Mesothelial cell of epicardium (in vitro differentiated cells): Measurements from ENCODE around the gene CD14. TPM values are rescaled to one million over a fixed set of nuclear protein-coding genes. Genes with fewer than 3 reads are reported as not detected.
"Not testable (repeated sequence)": the region's sequence is repeated elsewhere in the genome, so short reads cannot be mapped to it uniquely, and the experiment has no call there.

ENCODE experiments used
- DNase-seq, 2 experiments: peaks; one replicate each; pipeline ENCODE4 v3.0.0; 2021; ENCODE audit warnings: low spot score in 2 of 2; ENCODE audit not compliant: unreplicated experiment in 2 of 2
- H3K27ac Mint-ChIP-seq: 2 replicates; pipeline ENCODE4 v1.8.0; 2021; ENCODE audit warnings: mixed read lengths
- H3K27me3 Mint-ChIP-seq: 2 replicates; pipeline ENCODE4 v1.8.0; 2021; ENCODE audit warnings: low read depth, mixed read lengths
- H3K36me3 Mint-ChIP-seq: 2 replicates; pipeline ENCODE4 v1.8.0; 2021; ENCODE audit warnings: mixed read lengths
- H3K4me1 Mint-ChIP-seq: 2 replicates; pipeline ENCODE4 v1.8.0; 2021; ENCODE audit warnings: mixed read lengths
- H3K4me3 Mint-ChIP-seq: 2 replicates; pipeline ENCODE4 v1.8.0; 2021; ENCODE audit warnings: mild to moderate bottlenecking, moderate library complexity, mixed read lengths
- H3K9me3 Mint-ChIP-seq: 2 replicates; pipeline ENCODE4 v1.8.0; 2021; ENCODE audit warnings: mixed read lengths
- CTCF ChIP-seq: fragments of 200-600 bp; sonication (generic); IDR thresholded peaks from one replicate; pipeline ENCODE4 v1.5.0; 2021; ENCODE audit warnings: antibody characterized with exemption; ENCODE audit not compliant: unreplicated experiment
- total RNA-seq: library from RNA; stranded (reverse); gene quantifications from 3 replicates; pipeline ENCODE4 v1.2.1, GENCODE V29; 2021

CD14 gene
- total RNA-seq, 1 donor from 2014 or later = 0.63 TPM

DNA sequence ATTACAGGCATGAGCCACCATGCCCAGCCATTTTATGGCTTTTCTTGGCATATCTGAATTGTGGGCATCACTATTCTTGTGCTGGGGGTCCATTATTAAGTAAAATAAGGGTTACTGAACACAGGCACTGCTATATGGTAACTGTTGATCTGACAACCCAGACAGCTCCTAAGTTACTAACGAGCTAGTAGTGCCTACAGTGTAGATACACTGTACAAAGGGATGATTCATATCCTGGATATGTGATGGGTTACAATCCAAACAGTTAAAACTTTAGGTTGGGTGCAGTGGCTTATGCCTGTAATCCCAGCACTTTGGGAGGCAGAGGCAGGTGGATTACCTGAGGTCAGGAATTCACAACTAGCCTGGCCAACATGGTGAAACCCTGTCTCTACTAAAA lies 4.3 kb downstream of the CD14 start:
- H3K27ac Mint-ChIP-seq = no peak overlapping the region
- H3K27me3 Mint-ChIP-seq = no peaks in the 10 kb centered on the region
- no peak overlapping the region for H3K4me3 Mint-ChIP-seq
- peaks cover 3% of the 10 kb centered on the region for H3K36me3 Mint-ChIP-seq
- H3K4me1 Mint-ChIP-seq = no peaks in the 10 kb centered on the region
- H3K9me3 Mint-ChIP-seq = peaks cover 25% of the 10 kb centered on the region
- TF ChIP-seq CTCF = no peak
- no peak for DNase-seq

- H3K36me3 Mint-ChIP-seq = peaks cover 3% of the 10 kb centered on the region
- H3K27ac Mint-ChIP-seq = no peak overlapping the region
- no peaks in the 10 kb centered on the region for H3K4me1 Mint-ChIP-seq
- TF ChIP-seq CTCF = no peak
- H3K27me3 Mint-ChIP-seq = no peaks in the 10 kb centered on the region
- H3K4me3 Mint-ChIP-seq = no peak overlapping the region
- peaks cover 25% of the 10 kb centered on the region for H3K9me3 Mint-ChIP-seq
- no peak for DNase-seq
These were observed 5.0 kb downstream of the CD14 start for GRCh38 chr5:140627972-140628371.

DNA sequence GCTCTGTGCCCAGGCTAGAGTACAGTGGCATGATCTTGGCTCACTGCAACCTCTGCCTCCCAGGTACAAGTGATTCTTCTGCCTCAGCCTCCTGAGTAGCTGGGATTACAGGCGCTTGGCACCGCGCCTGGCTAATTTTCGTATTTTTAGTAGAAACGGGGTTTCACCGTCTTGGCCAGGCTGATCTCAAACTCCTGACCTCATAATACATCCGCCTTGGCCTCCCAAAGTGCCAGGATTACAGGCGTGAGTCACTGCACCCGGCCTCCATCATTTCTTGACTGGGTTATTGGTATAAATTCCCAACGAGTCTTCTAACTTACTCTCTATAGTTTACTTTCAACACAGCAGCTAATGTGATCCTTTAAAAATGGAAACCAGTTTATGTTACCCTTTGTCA lies 8.1 kb downstream of the CD14 start:
- not testable (repeated sequence) for H3K27ac Mint-ChIP-seq, H3K36me3 Mint-ChIP-seq, H3K27me3 Mint-ChIP-seq, DNase-seq, H3K4me1 Mint-ChIP-seq, H3K4me3 Mint-ChIP-seq
- H3K9me3 Mint-ChIP-seq = peaks cover 32% of the 10 kb centered on the region

GRCh38 chr5:140623061-140623460 lies 9.9 kb downstream of the CD14 start:
- H3K4me1 Mint-ChIP-seq, H3K4me3 Mint-ChIP-seq, H3K27ac Mint-ChIP-seq, H3K36me3 Mint-ChIP-seq, DNase-seq: not testable (repeated sequence)
- Mint-ChIP-seq H3K9me3 (peaks cover 37% of the 10 kb centered on the region), H3K27me3 (peaks cover 17% of the 10 kb centered on the region)

DNA sequence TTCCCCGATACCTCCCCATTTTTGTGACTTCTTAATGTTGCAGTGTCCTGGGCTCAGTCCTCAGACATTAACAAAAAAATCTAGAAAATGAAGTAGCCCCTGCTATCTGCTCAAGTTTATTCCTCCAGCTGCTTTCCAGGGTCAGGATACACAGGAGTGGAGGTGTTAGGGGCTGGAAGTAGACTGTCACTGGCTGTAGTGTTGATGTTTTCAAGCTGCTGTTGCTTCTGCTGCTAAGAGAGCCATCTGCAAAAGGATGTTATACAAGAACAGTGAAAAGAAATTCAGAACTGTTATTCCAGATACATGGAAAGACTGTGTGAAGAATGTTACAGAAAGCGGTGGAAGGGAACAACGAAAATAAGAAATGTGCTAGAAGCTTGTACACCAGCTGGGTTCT lies 10.7 kb downstream of the CD14 start:
- H3K9me3 Mint-ChIP-seq = peaks cover 31% of the 10 kb centered on the region
- no peaks in the 10 kb centered on the region for H3K4me1 Mint-ChIP-seq
- DNase-seq = no peak
- H3K36me3 Mint-ChIP-seq = no peaks in the 10 kb centered on the region
- H3K4me3 Mint-ChIP-seq = no peak overlapping the region
- H3K27me3 Mint-ChIP-seq = peaks cover 20% of the 10 kb centered on the region
- TF ChIP-seq CTCF = no peak
- H3K27ac Mint-ChIP-seq = no peak overlapping the region

- H3K4me3 Mint-ChIP-seq = no peak overlapping the region
- no peak overlapping the region for H3K27ac Mint-ChIP-seq
- H3K27me3 Mint-ChIP-seq = peaks cover 1% of the 10 kb centered on the region
- TF ChIP-seq CTCF = no peak
- no peaks in the 10 kb centered on the region for H3K36me3 Mint-ChIP-seq
- no peaks in the 10 kb centered on the region for H3K4me1 Mint-ChIP-seq
- peaks cover 15% of the 10 kb centered on the region for H3K9me3 Mint-ChIP-seq
- DNase-seq = no peak
These were observed 21.9 kb downstream of the CD14 start for GRCh38 chr5:140611020-140611521.

DNA sequence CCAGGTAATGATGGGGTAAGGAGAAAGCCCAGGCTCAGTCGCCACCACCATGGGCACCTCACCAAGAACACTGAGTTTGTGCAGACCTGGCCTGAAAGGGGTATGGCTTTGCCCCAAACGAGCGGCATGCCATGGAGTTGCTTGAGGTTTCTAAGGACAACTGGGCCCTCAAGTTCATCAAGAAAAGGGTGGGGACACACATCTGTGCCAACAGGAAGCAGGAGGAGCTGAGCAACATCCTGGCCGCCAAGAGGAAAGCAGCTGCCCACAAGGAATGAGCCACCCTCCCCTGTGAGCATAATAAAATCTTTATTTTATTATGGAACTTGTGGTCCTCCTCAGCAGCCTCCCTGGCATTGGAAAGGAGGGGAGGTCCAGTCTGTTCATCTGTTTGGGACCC lies 23.8 kb downstream of the CD14 start:
- Mint-ChIP-seq H3K4me3 (no peak overlapping the region), H3K36me3 (no peaks in the 10 kb centered on the region), H3K27ac (no peak overlapping the region), H3K9me3 (peaks cover 11% of the 10 kb centered on the region), H3K4me1 (no peaks in the 10 kb centered on the region), H3K27me3 (peaks cover 3% of the 10 kb centered on the region)
- DNase-seq = no peak
- TF ChIP-seq CTCF = no peak
